Neural cell (in vitro differentiated cells): ENCODE results near the gene IFNGR1. TPM values are rescaled to one million over a fixed set of nuclear protein-coding genes. Genes with fewer than 3 reads are reported as not detected.

Experiments used
- H2AFZ ChIP-seq: fragments of 200-600, 300-800 bp; sonication (generic), shearing (Covaris generic); 2 replicates; pipeline ENCODE4 v1.6.0; 2014; ENCODE audit warnings: low read depth, mild to moderate bottlenecking, antibody characterized with exemption, low read length, moderate library complexity
- H3F3A ChIP-seq: fragments of 200-600 bp; shearing (Covaris generic); 2 replicates; pipeline ENCODE4 v1.6.1; 2016; ENCODE audit warnings: mild to moderate bottlenecking, moderate library complexity, mixed read lengths, antibody characterized with exemption, low read length; ENCODE audit not compliant: insufficient read depth, poor library complexity, severe bottlenecking
- H3K27ac ChIP-seq: fragments of 200-600, 300-800 bp; sonication (generic), shearing (Covaris generic); 2 replicates; pipeline ENCODE4 v1.5.1; 2014; ENCODE audit warnings: mild to moderate bottlenecking, low read length, moderate library complexity
- H3K27me3 ChIP-seq: fragments of 300-800, 200-600 bp; sonication (generic), shearing (Covaris generic); 2 replicates; pipeline ENCODE4 v1.6.0; 2014; ENCODE audit warnings: mild to moderate bottlenecking, low read depth, low read length, moderate library complexity; ENCODE audit not compliant: insufficient read depth
- H3K36me3 ChIP-seq: fragments of 300-800, 200-600 bp; sonication (generic), shearing (Covaris generic); 2 replicates; pipeline ENCODE4 v1.5.1; 2014; ENCODE audit warnings: mild to moderate bottlenecking, antibody characterized with exemption, low read length, moderate library complexity; ENCODE audit not compliant: insufficient read depth
- H3K4me2 ChIP-seq: fragments of 300-800, 200-600 bp; sonication (generic), shearing (Covaris generic); 2 replicates; pipeline ENCODE4 v1.6.0; 2014; ENCODE audit warnings: mild to moderate bottlenecking, low read length
- H3K4me3 ChIP-seq: fragments of 300-800, 200-600 bp; sonication (generic), shearing (Covaris generic); 2 replicates; pipeline ENCODE4 v1.5.1; 2014; ENCODE audit warnings: mild to moderate bottlenecking, low read length, moderate library complexity
- H3K79me2 ChIP-seq: fragments of 200-600 bp; shearing (Covaris generic); replicated peaks from 2 replicates; pipeline ENCODE4 v1.6.0; 2014; ENCODE audit warnings: mild to moderate bottlenecking, low read length, moderate library complexity; ENCODE audit not compliant: insufficient read depth
- H3K9ac ChIP-seq: fragments of 300-800, 200-600 bp; sonication (generic), shearing (Covaris generic); 2 replicates; pipeline ENCODE4 v1.6.1; 2016; ENCODE audit warnings: mild to moderate bottlenecking, low read length, mixed read lengths
- H3K9me2 ChIP-seq: fragments of 200-600 bp; shearing (Covaris generic); 2 replicates; pipeline ENCODE4 v1.6.1; 2016; ENCODE audit warnings: mild to moderate bottlenecking, low read length, mixed read lengths; ENCODE audit not compliant: insufficient read depth
- H3K9me3 ChIP-seq: fragments of 200-600, 300-800 bp; sonication (generic), shearing (Covaris generic); 2 replicates; pipeline ENCODE4 v1.6.1; 2016; ENCODE audit warnings: mild to moderate bottlenecking, mixed run types, low read length, moderate library complexity, mixed read lengths
- H4K20me1 ChIP-seq: fragments of 200-600 bp; shearing (Covaris generic); 2 replicates; pipeline ENCODE4 v1.6.1; 2016; ENCODE audit warnings: mild to moderate bottlenecking, mixed run types; ENCODE audit not compliant: insufficient read depth
- CTCF ChIP-seq: fragments of 450-650 bp; IDR thresholded peaks from 2 replicates; pipeline ENCODE4 v1.5.1; 2014; ENCODE audit warnings: antibody characterized with exemption, mild to moderate bottlenecking, moderate library complexity; ENCODE audit not compliant: poor library complexity, severe bottlenecking
- EP300 ChIP-seq: fragments of 450-650 bp; conservative IDR thresholded peaks from 2 replicates; pipeline ENCODE4 v1.6.1; 2014; ENCODE audit warnings: antibody characterized with exemption, mild to moderate bottlenecking, moderate library complexity; ENCODE audit not compliant: poor library complexity, severe bottlenecking
- EZH2 ChIP-seq: fragments of 200-600, 300-800 bp; shearing (Covaris generic), sonication (generic); IDR thresholded peaks from 2 replicates; pipeline ENCODE4 v1.6.1; 2014; ENCODE audit warnings: antibody characterized with exemption, low read length, borderline replicate concordance, mild to moderate bottlenecking; ENCODE audit not compliant: insufficient read depth, poor library complexity, severe bottlenecking
- MXI1 ChIP-seq: fragments of 450-650 bp; conservative IDR thresholded peaks from 2 replicates; pipeline ENCODE4 v1.6.1; 2014; ENCODE audit warnings: antibody characterized with exemption, mild to moderate bottlenecking; ENCODE audit not compliant: poor library complexity, severe bottlenecking
- POLR2AphosphoS5 ChIP-seq: IDR thresholded peaks from 2 replicates; pipeline ENCODE4 v1.6.1; 2012
- RAD21 ChIP-seq: fragments of 450-650 bp; conservative IDR thresholded peaks from 2 replicates; pipeline ENCODE4 v1.6.1; 2014; ENCODE audit warnings: antibody characterized with exemption, mild to moderate bottlenecking, moderate library complexity
- SMC3 ChIP-seq: fragments of 450-650 bp; conservative IDR thresholded peaks from 2 replicates; pipeline ENCODE4 v1.6.1; 2014; ENCODE audit warnings: antibody characterized with exemption, mild to moderate bottlenecking, moderate library complexity; ENCODE audit not compliant: poor library complexity
- TAF1 ChIP-seq: IDR thresholded peaks from 2 replicates; pipeline ENCODE4 v1.6.1; 2012; ENCODE audit warnings: low read depth
- polyA plus RNA-seq: library from polyadenylated mRNA; depleted of rRNA; stranded (reverse); fragments of >200 nt; gene quantifications from 2 replicates; pipeline ENCODE4 v1.2.3, GENCODE V29; 2014
- TF ChIP-seq, protein P1 (sequence below): IDR thresholded peaks from 2 replicates; pipeline ENCODE4 v1.6.1; 2012; ENCODE audit warnings: borderline replicate concordance

Gene IFNGR1
- polyA plus RNA-seq, 1 donor from 2014 or later: 57.2 TPM

- H3K79me2 ChIP-seq: no peaks in the 10 kb centered on the region
- no peak overlapping the region for H3K4me3 ChIP-seq
- H3K4me2 ChIP-seq: no peak overlapping the region
- no peak overlapping the region for H3K27ac ChIP-seq
- TF ChIP-seq RAD21 (no peak), EP300 (no peak), EZH2 (no peak), CTCF (no peak), SMC3 (no peak), TAF1 (no peak), MXI1 (no peak), POLR2AphosphoS5 (no peak)
- TF ChIP-seq, protein P1, sequence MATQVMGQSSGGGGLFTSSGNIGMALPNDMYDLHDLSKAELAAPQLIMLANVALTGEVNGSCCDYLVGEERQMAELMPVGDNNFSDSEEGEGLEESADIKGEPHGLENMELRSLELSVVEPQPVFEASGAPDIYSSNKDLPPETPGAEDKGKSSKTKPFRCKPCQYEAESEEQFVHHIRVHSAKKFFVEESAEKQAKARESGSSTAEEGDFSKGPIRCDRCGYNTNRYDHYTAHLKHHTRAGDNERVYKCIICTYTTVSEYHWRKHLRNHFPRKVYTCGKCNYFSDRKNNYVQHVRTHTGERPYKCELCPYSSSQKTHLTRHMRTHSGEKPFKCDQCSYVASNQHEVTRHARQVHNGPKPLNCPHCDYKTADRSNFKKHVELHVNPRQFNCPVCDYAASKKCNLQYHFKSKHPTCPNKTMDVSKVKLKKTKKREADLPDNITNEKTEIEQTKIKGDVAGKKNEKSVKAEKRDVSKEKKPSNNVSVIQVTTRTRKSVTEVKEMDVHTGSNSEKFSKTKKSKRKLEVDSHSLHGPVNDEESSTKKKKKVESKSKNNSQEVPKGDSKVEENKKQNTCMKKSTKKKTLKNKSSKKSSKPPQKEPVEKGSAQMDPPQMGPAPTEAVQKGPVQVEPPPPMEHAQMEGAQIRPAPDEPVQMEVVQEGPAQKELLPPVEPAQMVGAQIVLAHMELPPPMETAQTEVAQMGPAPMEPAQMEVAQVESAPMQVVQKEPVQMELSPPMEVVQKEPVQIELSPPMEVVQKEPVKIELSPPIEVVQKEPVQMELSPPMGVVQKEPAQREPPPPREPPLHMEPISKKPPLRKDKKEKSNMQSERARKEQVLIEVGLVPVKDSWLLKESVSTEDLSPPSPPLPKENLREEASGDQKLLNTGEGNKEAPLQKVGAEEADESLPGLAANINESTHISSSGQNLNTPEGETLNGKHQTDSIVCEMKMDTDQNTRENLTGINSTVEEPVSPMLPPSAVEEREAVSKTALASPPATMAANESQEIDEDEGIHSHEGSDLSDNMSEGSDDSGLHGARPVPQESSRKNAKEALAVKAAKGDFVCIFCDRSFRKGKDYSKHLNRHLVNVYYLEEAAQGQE: no peak
- H3F3A ChIP-seq: no peaks in the 10 kb centered on the region
- H3K36me3 ChIP-seq: no peaks in the 10 kb centered on the region
- no peaks in the 10 kb centered on the region for H3K27me3 ChIP-seq
- no peaks in the 10 kb centered on the region for H3K9me2 ChIP-seq
- H3K9me3 ChIP-seq: peaks cover 16% of the 10 kb centered on the region
- no peak overlapping the region for H3K9ac ChIP-seq
- no peaks in the 10 kb centered on the region for H4K20me1 ChIP-seq
- H2AFZ ChIP-seq: no peak overlapping the region
Observed at GRCh38 chr6:137181891-137182653, 37.1 kb downstream of the IFNGR1 start.

GRCh38 chr6:137177611-137178010 lies 41.6 kb downstream of the IFNGR1 start:
- Histone ChIP-seq H3K36me3 (no peaks in the 10 kb centered on the region), H3K9ac (no peak overlapping the region), H3K9me3 (peaks cover 5% of the 10 kb centered on the region), H3K4me3 (no peak overlapping the region), H2AFZ (no peak overlapping the region), H3F3A (no peaks in the 10 kb centered on the region), H4K20me1 (no peaks in the 10 kb centered on the region), H3K79me2 (no peaks in the 10 kb centered on the region), H3K27ac (no peak overlapping the region), H3K27me3 (no peaks in the 10 kb centered on the region), H3K9me2 (no peaks in the 10 kb centered on the region), H3K4me2 (no peak overlapping the region)
- no peak for TF ChIP-seq RAD21
- TF ChIP-seq EZH2: no peak
- TF ChIP-seq EP300: no peak
